Pons (tissue), 1 donor: ENCODE results near the gene CTCF.

Experiments used
- DNase-seq: peaks from one replicate; pipeline ENCODE4 v3.0.0-alpha.2; 2016; ENCODE audit warnings: low spot score

CTCF gene

DNA sequence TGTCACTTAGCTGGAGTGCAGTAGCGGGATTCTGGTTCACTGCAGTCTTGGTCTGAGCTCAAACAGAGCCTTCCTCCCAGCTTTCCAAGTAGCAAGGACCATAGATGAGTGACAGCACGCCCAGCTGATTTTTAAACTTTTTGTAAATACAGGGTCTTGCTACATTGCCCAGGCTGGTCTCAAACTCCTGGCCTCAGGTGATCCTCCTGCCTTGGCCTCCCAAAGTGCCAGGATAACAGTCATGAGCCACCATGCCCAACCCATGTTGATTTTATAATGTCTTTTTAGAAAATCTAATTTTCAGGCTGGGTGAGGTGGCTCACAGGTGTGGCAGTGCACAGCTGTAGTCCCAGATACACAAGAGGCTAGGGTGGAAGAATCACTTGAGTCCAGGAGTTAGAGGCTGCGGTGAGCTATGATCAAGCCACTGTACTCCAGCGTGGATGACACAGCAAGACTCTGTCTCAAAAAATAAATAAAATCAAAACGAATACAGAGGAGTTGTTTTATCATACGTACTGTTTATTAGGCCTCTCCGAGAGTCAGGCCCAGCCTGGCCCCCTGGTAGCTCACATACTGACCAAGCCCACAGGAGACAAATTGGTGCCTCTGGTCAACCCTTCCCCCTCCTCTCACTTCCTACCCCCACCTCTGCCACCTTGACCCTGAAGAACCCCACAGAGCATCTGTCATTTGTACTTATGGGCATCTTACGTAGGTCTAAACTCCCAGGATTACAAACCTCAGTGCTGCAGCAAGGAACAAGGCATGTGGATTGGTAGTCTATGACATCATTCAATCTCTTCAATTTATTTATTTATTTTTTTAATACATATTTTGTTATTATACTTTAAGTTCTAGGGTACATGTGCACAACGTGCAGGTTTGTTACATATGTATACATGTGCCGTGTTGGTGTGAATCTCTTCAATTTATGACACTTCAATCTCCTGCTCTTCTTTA, 117.9 kb downstream of the CTCF start:
- no peak for DNase-seq

DNA sequence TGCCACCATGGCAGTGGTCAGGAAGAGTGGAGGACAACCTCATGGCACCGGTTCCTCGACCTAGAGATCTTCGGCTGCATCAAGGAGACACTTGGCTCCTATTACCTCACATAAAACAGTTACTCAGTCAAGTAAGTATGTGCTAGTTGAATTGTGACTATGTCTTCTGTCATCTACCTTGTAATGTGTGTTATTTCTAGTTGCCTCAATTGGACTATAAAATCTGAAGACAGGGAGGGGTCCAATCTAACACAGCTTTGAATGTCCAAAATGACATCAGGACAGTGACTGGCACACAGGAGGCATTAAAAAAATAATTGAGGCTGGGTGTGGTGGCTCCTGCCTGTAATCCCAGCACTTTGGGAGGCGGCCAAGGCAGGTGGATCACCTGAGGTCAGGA, 121.4 kb downstream of the CTCF start:
- DNase-seq = no peak

DNA sequence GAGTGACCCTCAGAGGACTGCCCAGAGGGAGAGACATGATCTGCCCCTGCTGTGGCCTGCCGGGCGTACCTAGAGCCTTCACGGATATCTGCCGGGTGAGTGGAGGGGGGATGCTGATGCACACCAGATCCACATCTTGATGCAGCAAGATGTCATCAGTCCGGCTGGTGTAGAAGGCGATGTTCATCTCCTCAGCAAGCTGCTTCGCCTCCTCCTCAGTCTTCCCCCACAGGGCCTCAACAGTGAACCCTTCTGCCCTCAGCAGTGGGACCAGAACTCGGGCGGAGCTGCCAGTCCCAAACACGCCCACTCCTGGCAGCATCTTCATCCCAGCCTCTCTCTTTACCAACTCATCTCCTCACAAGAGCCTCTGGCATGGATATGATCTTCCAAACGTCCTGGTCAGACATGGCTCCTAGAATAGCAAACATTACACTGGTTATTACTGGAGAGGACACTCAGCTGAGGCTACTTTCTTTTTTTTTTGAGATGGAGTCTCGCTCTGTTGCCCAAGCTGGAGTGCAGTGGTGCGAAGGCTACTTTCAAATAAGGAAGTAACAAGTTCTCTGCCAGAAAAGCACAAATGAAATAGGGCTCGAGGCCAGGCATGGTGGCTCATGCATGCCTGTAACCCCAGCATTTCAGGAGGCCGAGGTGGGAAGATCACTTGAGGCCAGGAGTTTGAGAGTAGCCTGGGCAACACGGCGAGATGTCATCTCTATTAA, 123.2 kb downstream of the CTCF start:
- DNase-seq = no peak
